IMR-90 (cell line): Measurements from ENCODE around the gene C15orf62. TPM values are rescaled to one million over a fixed set of nuclear protein-coding genes. Genes with fewer than 3 reads are reported as not detected.

Experiments used
- ATAC-seq: fragments of 200-7000 bp; cut with Tn5 transposase; 2 replicates; pipeline ENCODE4 v1.9.1; 2020; ENCODE audit warnings: low read depth, mild to moderate bottlenecking, moderate library complexity
- BruUV-seq: library from RNA; stranded (reverse); fragments of 400-500 nt; replicated peaks from 2 replicates; lab custom pipeline; 2021; lab: Mats Ljungman, UMichigan
- CTCF ChIA-PET: fragments of 300-600 bp; formaldehyde crosslinking; extraction: SDS; loops from one replicate; lab custom pipeline; 2021; ENCODE audit warnings: antibody characterized with exemption; lab: Yijun Ruan, JAX
- POLR2A ChIA-PET: fragments of 300-600 bp; sonication (Branson Sonifier 250); formaldehyde crosslinking; loops from one replicate; lab custom pipeline; 2022; ENCODE audit warnings: antibody characterized with exemption; ENCODE audit not compliant: unreplicated experiment; lab: Charles Lee
- DNase-seq: peaks from one replicate; pipeline ENCODE4 v3.0.0; 2013
- H2AFZ ChIP-seq: replicated peaks from 2 replicates; pipeline ENCODE3; 2013; ENCODE audit warnings: low read length, mild to moderate bottlenecking; ENCODE audit not compliant: poor library complexity
- H2AK5ac ChIP-seq: 2 replicates; pipeline ENCODE4 v1.6.1; 2013; ENCODE audit warnings: low read depth, low read length, inconsistent platforms
- H2AK9ac ChIP-seq: replicated peaks from 2 replicates; pipeline ENCODE3; 2013; ENCODE audit warnings: mild to moderate bottlenecking, low read depth, low read length, moderate library complexity; ENCODE audit not compliant: poor library complexity
- H2BK120ac ChIP-seq: 2 replicates; pipeline ENCODE4 v1.6.1; 2013; ENCODE audit warnings: low read depth, low read length, inconsistent platforms
- H2BK15ac ChIP-seq: 3 replicates; pipeline ENCODE4 v1.6.1; 2013; ENCODE audit warnings: low read depth, low read length, inconsistent platforms
- H2BK20ac ChIP-seq: 2 replicates; pipeline ENCODE4 v1.6.1; 2013; ENCODE audit warnings: low read depth, mild to moderate bottlenecking, inconsistent platforms, low read length, moderate library complexity
- H2BK5ac ChIP-seq: 2 replicates; pipeline ENCODE4 v1.6.1; 2013; ENCODE audit warnings: mild to moderate bottlenecking, low read depth, low read length, inconsistent platforms; ENCODE audit not compliant: poor library complexity, severe bottlenecking
- H3K14ac ChIP-seq: replicated peaks from 2 replicates; pipeline ENCODE4 v1.6.1; 2013; ENCODE audit warnings: low read depth, low read length, inconsistent platforms
- H3K18ac ChIP-seq: 2 replicates; pipeline ENCODE4 v1.6.1; 2013; ENCODE audit warnings: low read depth, low read length, control low read depth
- H3K23ac ChIP-seq: 2 replicates; pipeline ENCODE4 v1.6.1; 2013; ENCODE audit warnings: low read depth, low read length, inconsistent platforms
- H3K27ac ChIP-seq: 2 replicates; pipeline ENCODE4 v1.5.1; 2013; ENCODE audit warnings: mild to moderate bottlenecking, control low read depth, low read length; ENCODE audit not compliant: insufficient read depth
- H3K27me3 ChIP-seq: 2 replicates; pipeline ENCODE4 v1.6.1; 2013; ENCODE audit warnings: low read length; ENCODE audit not compliant: control insufficient read depth, insufficient read depth
- H3K36me3 ChIP-seq: 2 replicates; pipeline ENCODE4 v1.6.1; 2013; ENCODE audit warnings: low read length, mixed read lengths; ENCODE audit not compliant: control insufficient read depth, insufficient read depth
- H3K4ac ChIP-seq: 2 replicates; pipeline ENCODE4 v1.6.1; 2013; ENCODE audit warnings: low read depth, low read length, inconsistent platforms
- H3K4me1 ChIP-seq: 2 replicates; pipeline ENCODE4 v1.6.1; 2013; ENCODE audit warnings: low read length, mixed read lengths; ENCODE audit not compliant: control insufficient read depth, insufficient read depth
- H3K4me2 ChIP-seq: 2 replicates; pipeline ENCODE4 v1.6.1; 2013; ENCODE audit warnings: low read depth, mild to moderate bottlenecking, control low read depth, low read length, moderate library complexity
- H3K4me3 ChIP-seq: 2 replicates; pipeline ENCODE4 v1.5.1; 2013; ENCODE audit warnings: low read depth, mild to moderate bottlenecking, control low read depth, low read length, moderate library complexity; ENCODE audit not compliant: insufficient read depth
- H3K56ac ChIP-seq: 2 replicates; pipeline ENCODE4 v1.6.1; 2013; ENCODE audit warnings: low read length, inconsistent platforms; ENCODE audit not compliant: insufficient read depth; ENCODE audit errors: extremely low read depth
- H3K79me1 ChIP-seq, 2 experiments: 2 replicates each; pipeline ENCODE4 v1.6.1; 2013; ENCODE audit warnings: low read length in 2 of 2, inconsistent platforms in 1 of 2, low read depth in 1 of 2
- H3K9ac ChIP-seq: 2 replicates; pipeline ENCODE4 v1.6.1; 2013; ENCODE audit warnings: low read depth, low read length, control low read depth
- H3K9me1 ChIP-seq: 2 replicates; pipeline ENCODE4 v1.6.1; 2013; ENCODE audit warnings: low read length, inconsistent platforms; ENCODE audit not compliant: insufficient read depth
- H3K9me3 ChIP-seq: 2 replicates; pipeline ENCODE4 v1.6.1; 2013; ENCODE audit warnings: low read length; ENCODE audit not compliant: control insufficient read depth, insufficient read depth
- H4K20me1 ChIP-seq: 2 replicates; pipeline ENCODE4 v1.6.1; 2013; ENCODE audit warnings: low read length, inconsistent platforms; ENCODE audit not compliant: insufficient read depth
- H4K5ac ChIP-seq: 2 replicates; pipeline ENCODE4 v1.6.1; 2013; ENCODE audit warnings: mild to moderate bottlenecking, low read depth, low read length, control low read depth
- H4K8ac ChIP-seq, 2 experiments: 2 replicates each; pipeline ENCODE4 v1.6.1; 2013; ENCODE audit warnings: low read depth in 2 of 2, low read length in 2 of 2, control low read depth in 1 of 2, inconsistent platforms in 1 of 2
- H4K91ac ChIP-seq: 2 replicates; pipeline ENCODE4 v1.6.1; 2013; ENCODE audit warnings: low read depth, low read length, inconsistent platforms; ENCODE audit not compliant: insufficient read depth
- BHLHE40 ChIP-seq: fragments of 150-350 bp; IDR thresholded peaks from 2 replicates; pipeline ENCODE4 v1.6.1; 2016; ENCODE audit warnings: mild to moderate bottlenecking, low read depth, low read length
- CEBPB ChIP-seq: IDR thresholded peaks from 2 replicates; pipeline ENCODE4 v1.6.1; 2012; ENCODE audit warnings: low read depth, low read length, improper control_type of control experiment
- CHD1 ChIP-seq: IDR thresholded peaks from 2 replicates; pipeline ENCODE4 v1.6.1; 2012; ENCODE audit warnings: low read depth, low read length, improper control_type of control experiment
- ELK1 ChIP-seq: fragments of 150-350 bp; IDR thresholded peaks from 2 replicates; pipeline ENCODE4 v1.6.1; 2016; ENCODE audit warnings: low read depth, mild to moderate bottlenecking, low read length, moderate library complexity, borderline replicate concordance
- FOS ChIP-seq: fragments of 150-350 bp; IDR thresholded peaks from 2 replicates; pipeline ENCODE4 v1.6.1; 2016; ENCODE audit warnings: low read depth, low read length
- MAFK ChIP-seq: IDR thresholded peaks from 2 replicates; pipeline ENCODE4 v1.6.1; 2012; ENCODE audit warnings: low read depth, low read length, improper control_type of control experiment
- MAZ ChIP-seq: IDR thresholded peaks from 2 replicates; pipeline ENCODE4 v1.6.1; 2012; ENCODE audit warnings: low read depth, mild to moderate bottlenecking, low read length, improper control_type of control experiment, moderate library complexity, borderline replicate concordance
- MXI1 ChIP-seq: IDR thresholded peaks from 2 replicates; pipeline ENCODE4 v1.6.1; 2012; ENCODE audit warnings: low read depth, mild to moderate bottlenecking, low read length, moderate library complexity, borderline replicate concordance
- NFE2L2 ChIP-seq: fragments of 150-350 bp; IDR thresholded peaks from 2 replicates; pipeline ENCODE4 v1.6.1; 2016; ENCODE audit warnings: low read depth, mild to moderate bottlenecking, low read length
- POLR2A ChIP-seq: IDR thresholded peaks from 2 replicates; pipeline ENCODE4 v1.6.1; 2012; ENCODE audit warnings: mild to moderate bottlenecking, low read depth, low read length
- RAD21 ChIP-seq: IDR thresholded peaks from 2 replicates; pipeline ENCODE4 v1.6.1; 2012; ENCODE audit warnings: low read length, improper control_type of control experiment
- RCOR1 ChIP-seq: IDR thresholded peaks from 2 replicates; pipeline ENCODE4 v1.6.1; 2012; ENCODE audit warnings: mild to moderate bottlenecking, low read length, improper control_type of control experiment; ENCODE audit not compliant: insufficient replicate concordance
- RFX5 ChIP-seq: IDR thresholded peaks from 2 replicates; pipeline ENCODE4 v1.8.0; 2012; ENCODE audit warnings: low read depth, mild to moderate bottlenecking, low read length, moderate library complexity
- SMC3 ChIP-seq: fragments of 150-350 bp; IDR thresholded peaks from 2 replicates; pipeline ENCODE4 v1.6.1; 2016; ENCODE audit warnings: low read depth, mild to moderate bottlenecking, antibody characterized with exemption, low read length, moderate library complexity
- USF2 ChIP-seq: fragments of 150-350 bp; IDR thresholded peaks from 2 replicates; pipeline ENCODE4 v1.6.1; 2017; ENCODE audit warnings: mild to moderate bottlenecking, antibody characterized with exemption, low read length, low read depth
- WGBS, 2 experiments: methylation state at CpG; one replicate each; pipeline versions ENCODE4 v1.1.5 to v1.1.7; 2013; ENCODE audit warnings: missing lambda C conversion rate in 2 of 2; ENCODE audit not compliant: insufficient read length in 1 of 2; ENCODE audit errors: extremely low coverage in 2 of 2; 5-methylcytosine and 5-hydroxymethylcytosine counted together
- dilution Hi-C: fragments of 300-500 bp; cut with HindIII; formaldehyde crosslinking; loops from one replicate; pipeline ENCODE4 v1.14.3; 2018; ENCODE audit warnings: low sequenced_read_pairs; ENCODE audit not compliant: unreplicated experiment
- in situ Hi-C: fragments of 300-500 bp; cut with MboI; formaldehyde crosslinking; loops from 3 replicates; pipeline ENCODE4 v1.14.3; 2019; ENCODE audit warnings: low sequenced_read_pairs, inconsistent platforms, mixed read lengths
- intact Hi-C: fragments of 100-400 bp; cut with micrococcal nuclease; formaldehyde crosslinking; loops from 2 replicates; pipeline ENCODE4 v1.10.0; 2022
- polyA plus RNA-seq, 3 experiments: library from polyadenylated mRNA; depleted of rRNA; stranded (reverse); fragments of >200 nt; gene quantifications; 2 replicates each; pipeline ENCODE4 v1.2.3, GENCODE V29; 2012; ENCODE audit warnings: low replicate concordance in 1 of 3
- total RNA-seq: library from RNA; depleted of rRNA; stranded (reverse); fragments of >200 nt; gene quantifications from 2 replicates; pipeline ENCODE4 v1.2.3, GENCODE V29; 2012
- TF ChIP-seq, protein P1 (sequence below): conservative IDR thresholded peaks from 2 replicates; pipeline ENCODE4 v1.5.1; 2012; ENCODE audit warnings: mild to moderate bottlenecking, low read depth, low read length, improper control_type of control experiment

The C15orf62 gene
- total and polyA plus RNA-seq, 2 of the 4 experiments (the other 2 are of a cell fraction) = not detected

GRCh38 chr15:40721701-40722100 lies 48.1 kb upstream of the C15orf62 start:
- BruUV-seq = no TSS peak
- CTCF ChIA-PET = interaction anchor here (0.7 kb wide), 1 partner anchor 132 kb away, joined by 3 read pairs; no protein-coding TSS in a partner anchor
- Histone ChIP-seq H3K18ac (no peak overlapping the region), H4K5ac (no peak overlapping the region), H2BK20ac (no peak overlapping the region), H3K27ac (no peak overlapping the region), H2BK120ac (no peak overlapping the region), H3K56ac (no peak overlapping the region), H4K20me1 (no peaks in the 10 kb centered on the region), H3K4me2 (no peak overlapping the region), H3K4ac (no peak overlapping the region), H3K14ac (no peak overlapping the region), H3K27me3 (no peaks in the 10 kb centered on the region), H3K36me3 (0 out of 2 replicates have a peak, but pooled peaks cover 1% of the 10 kb centered on the region), H3K23ac (no peak overlapping the region), H3K79me1 (no peaks in the 10 kb centered on the region), H3K9me3 (no peaks in the 10 kb centered on the region), H3K4me1 (no peaks in the 10 kb centered on the region), H2BK15ac (no peak overlapping the region), H3K9me1 (no peaks in the 10 kb centered on the region), H2AFZ (no peak overlapping the region), H4K8ac (no peak overlapping the region), H2AK5ac (no peak overlapping the region), H3K4me3 (no peak overlapping the region), H2AK9ac (no peak overlapping the region), H4K91ac (no peak overlapping the region), H2BK5ac (no peak overlapping the region), H3K9ac (no peak overlapping the region)
- DNase-seq = peak; percentile 7
- in situ Hi-C loops = no loop called here
- intact Hi-C loops = no loop called here
- no CpG with 5 or more reads among the region's 1 CpG for WGBS, 2 experiments
- POLR2A ChIA-PET = interaction anchor here (0.6 kb wide), 1 partner anchor 7 kb away, joined by 18 read pairs; no protein-coding TSS in a partner anchor
- TF ChIP-seq USF2 = no peak
- TF ChIP-seq MAZ = no peak
- TF ChIP-seq RFX5 = no peak
- TF ChIP-seq POLR2A = no peak
- TF ChIP-seq CHD1 = no peak
- TF ChIP-seq MXI1 = no peak
- TF ChIP-seq SMC3 = no peak
- TF ChIP-seq ELK1 = no peak
- TF ChIP-seq, protein P1, sequence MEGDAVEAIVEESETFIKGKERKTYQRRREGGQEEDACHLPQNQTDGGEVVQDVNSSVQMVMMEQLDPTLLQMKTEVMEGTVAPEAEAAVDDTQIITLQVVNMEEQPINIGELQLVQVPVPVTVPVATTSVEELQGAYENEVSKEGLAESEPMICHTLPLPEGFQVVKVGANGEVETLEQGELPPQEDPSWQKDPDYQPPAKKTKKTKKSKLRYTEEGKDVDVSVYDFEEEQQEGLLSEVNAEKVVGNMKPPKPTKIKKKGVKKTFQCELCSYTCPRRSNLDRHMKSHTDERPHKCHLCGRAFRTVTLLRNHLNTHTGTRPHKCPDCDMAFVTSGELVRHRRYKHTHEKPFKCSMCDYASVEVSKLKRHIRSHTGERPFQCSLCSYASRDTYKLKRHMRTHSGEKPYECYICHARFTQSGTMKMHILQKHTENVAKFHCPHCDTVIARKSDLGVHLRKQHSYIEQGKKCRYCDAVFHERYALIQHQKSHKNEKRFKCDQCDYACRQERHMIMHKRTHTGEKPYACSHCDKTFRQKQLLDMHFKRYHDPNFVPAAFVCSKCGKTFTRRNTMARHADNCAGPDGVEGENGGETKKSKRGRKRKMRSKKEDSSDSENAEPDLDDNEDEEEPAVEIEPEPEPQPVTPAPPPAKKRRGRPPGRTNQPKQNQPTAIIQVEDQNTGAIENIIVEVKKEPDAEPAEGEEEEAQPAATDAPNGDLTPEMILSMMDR = no peak
- TF ChIP-seq CEBPB = no peak
- TF ChIP-seq BHLHE40 = no peak
- TF ChIP-seq RAD21 = no peak
- no peak for TF ChIP-seq NFE2L2
- no peak for TF ChIP-seq RCOR1
- no peak for TF ChIP-seq MAFK
- TF ChIP-seq FOS = no peak
- dilution Hi-C loops = no loop called here
- ATAC-seq = no peak
